ENCODE measurements around the gene KRTAP9-3.
A peak's percentile ranks its signal among the peaks of the same experiment; 100 is the strongest.
"Not testable (repeated sequence)": the region's sequence is repeated elsewhere in the genome, so short reads cannot be mapped to it uniquely, and the experiment has no call there.

The KRTAP9-3 gene, protein sequence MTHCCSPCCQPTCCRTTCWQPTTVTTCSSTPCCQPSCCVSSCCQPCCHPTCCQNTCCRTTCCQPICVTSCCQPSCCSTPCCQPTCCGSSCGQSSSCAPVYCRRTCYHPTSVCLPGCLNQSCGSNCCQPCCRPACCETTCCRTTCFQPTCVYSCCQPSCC

DNA sequence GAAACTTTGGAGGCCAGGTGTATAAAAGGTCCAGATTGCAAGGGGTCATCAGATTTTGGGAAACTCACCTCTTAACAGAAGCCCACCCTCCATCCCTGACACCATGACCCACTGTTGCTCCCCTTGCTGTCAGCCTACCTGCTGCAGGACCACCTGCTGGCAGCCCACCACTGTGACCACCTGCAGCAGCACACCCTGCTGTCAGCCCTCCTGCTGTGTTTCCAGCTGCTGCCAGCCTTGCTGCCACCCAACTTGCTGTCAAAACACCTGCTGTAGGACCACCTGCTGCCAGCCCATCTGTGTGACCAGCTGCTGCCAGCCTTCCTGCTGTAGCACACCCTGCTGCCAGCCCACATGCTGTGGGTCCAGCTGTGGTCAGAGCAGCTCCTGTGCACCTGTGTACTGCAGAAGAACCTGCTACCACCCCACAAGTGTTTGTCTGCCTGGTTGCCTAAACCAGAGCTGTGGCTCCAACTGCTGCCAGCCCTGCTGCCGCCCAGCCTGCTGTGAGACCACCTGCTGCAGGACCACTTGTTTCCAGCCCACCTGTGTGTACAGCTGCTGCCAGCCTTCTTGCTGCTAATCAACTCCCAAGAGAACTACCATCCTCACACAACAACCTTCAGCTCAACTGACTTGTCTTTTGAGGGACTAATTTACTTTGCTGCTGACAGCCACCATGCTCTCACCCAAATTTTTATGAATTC lies at the start of gene KRTAP9-3:
KRTAP9-3 (plus strand) TSS at position 51 of the 707 bp plus-strand sequence; CDS start at position 104, 53 bp downstream.
- not testable (repeated sequence) for DNase-seq

DNA sequence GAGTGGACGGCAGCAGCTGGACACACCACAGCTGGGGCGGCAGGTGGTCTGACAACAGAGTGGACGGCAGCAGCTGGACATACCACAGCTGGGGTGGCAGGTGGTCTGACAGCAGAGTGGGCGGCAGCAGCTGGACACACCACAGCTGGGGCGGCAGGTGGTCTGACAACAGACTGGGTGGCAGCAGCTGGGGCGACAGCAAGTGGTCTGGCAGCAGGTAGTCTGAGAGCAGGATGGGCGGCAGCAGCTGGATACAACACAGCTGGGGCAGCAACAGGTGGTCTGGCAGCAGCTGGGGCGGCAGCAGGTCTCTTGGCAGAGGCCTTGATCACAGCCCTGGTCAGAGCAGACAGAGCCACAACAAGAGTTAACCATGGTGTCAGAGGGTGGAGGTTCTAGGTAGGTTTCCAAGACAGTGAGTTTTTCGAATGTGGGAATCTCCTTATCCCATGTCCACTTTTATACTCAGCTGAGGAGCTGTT lies 47.7 kb upstream of the KRTAP9-3 start, which contains the start of gene KRTAP4-1:
KRTAP4-1 (minus strand) TSS at position 432 of the 482 bp plus-strand sequence; CDS start at position 375, 57 bp downstream.
- no peak for DNase-seq

DNA sequence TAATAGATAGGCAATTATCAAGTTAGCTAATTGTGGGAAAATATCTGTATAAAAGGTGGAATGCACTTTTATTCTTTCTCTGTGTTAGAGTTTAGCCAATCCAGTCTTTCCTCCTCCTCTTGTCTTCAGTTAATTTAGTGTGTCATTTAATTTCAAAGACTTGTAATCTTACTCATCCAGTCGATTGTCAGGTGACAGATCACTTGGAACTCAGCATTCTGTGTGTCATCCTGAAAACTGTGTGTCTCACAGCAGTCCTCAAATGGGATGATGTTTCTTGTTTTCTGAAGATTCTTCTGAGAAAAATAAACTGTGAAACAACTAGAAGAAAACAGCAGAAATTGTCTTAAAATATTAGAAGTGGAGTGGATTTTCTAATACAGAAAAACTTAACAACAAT lies 47.2 kb upstream of the KRTAP9-3 start:
- no peak for DNase-seq

DNA sequence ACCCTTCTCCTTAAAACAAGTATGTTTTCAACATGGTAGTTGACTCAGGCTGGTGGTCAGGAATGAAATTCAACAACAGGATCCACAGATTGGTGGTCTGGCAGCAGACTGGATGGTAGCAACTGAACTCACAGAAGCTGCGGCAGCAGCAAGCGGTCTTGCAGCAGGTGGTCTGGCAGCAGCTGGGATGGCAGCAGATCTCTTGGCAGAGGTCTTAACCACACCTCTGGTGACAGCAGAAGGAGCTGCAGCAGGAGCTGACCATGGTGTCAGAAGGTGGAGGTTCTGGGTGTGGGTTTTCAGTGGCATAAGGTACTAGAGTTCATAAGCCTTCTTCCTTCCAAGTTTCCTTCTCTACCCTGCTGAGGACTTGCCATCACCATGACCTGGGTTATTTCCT lies 45.4 kb upstream of the KRTAP9-3 start:
- no peak for DNase-seq

DNA sequence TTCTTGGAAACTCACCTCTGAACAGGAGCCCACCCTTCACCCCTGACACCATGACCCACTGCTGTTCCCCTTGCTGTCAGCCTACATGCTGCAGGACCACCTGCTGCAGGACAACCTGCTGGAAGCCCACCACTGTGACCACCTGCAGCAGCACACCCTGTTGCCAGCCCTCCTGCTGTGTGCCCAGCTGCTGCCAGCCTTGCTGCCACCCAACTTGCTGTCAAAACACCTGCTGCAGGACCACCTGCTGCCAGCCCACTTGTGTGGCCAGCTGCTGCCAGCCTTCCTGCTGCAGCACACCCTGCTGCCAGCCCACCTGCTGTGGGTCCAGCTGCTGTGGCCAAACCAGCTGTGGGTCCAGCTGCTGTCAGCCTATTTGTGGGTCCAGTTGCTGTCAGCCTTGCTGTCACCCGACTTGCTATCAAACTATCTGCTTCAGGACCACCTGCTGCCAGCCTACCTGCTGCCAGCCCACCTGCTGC lies 42.4 kb upstream of the KRTAP9-3 start, which contains the start of gene KRTAP9-1:
KRTAP9-1 (plus strand) TSS at position 51 of the 482 bp plus-strand sequence; CDS start at position 51, 0 bp downstream.
- DNase-seq: not testable (repeated sequence)

DNA sequence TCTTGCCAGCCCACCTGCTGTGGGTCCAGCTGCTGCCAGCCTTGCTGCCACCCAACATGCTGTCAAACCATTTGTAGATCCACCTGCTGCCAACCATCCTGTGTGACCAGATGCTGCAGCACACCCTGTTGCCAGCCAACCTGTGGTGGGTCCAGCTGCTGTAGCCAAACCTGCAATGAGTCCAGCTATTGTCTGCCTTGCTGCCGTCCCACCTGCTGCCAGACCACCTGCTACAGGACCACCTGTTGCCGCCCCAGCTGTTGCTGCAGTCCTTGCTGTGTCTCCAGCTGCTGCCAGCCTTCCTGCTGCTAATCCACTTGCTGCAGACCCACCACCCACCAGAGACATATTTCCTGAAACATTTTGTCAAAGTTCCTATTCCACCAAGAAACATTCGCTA lies 41.9 kb upstream of the KRTAP9-3 start:
- DNase-seq: no peak

DNA sequence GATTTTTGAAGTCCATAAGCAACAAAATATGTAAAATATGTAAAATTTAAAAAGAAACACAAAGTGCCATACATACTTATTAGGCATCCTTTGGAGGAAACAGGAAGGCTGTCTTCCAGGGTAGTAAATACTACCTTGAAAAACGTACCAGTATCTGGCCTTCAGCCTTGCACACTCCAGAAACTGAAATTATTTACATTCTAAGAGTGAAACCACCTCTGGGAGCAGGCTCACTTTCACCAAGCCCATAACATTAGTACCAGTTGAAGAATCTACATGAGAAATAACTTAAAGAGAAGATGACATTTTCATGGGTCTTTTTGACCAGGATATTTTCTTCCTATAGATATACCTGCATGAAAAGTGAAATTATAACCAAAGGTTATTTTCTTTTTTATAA lies 36.2 kb upstream of the KRTAP9-3 start:
- DNase-seq: no peak

DNA sequence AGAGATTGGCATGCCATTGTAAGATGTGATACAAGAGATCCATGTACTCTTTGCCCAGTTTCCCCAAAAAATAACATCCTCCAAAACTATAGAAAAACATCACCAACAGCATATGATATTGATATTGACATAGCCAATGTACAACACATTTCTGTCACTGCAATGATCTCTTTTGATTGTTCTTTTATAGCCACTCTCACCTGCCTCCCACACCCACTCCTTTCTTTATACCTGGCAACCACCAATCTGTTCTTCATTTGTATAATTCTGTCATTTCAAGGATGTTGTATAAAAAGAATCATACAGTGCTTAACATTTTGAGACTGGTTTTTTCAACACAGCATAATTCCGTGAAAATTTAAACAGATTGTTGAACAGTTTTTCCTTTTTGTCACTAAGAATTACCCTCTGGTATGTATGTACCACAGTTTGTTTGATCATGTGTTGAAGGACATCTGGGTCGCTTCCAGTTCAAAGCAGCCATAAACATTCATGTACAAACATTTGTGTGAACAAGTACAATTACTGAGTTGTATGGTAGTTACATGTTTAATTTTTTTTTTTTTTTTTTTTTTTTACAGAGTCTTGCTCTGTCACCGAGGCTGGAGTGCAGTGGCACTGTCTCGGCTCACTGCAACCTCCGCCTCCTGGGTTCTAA lies 32.7 kb upstream of the KRTAP9-3 start:
- no peak for DNase-seq

DNA sequence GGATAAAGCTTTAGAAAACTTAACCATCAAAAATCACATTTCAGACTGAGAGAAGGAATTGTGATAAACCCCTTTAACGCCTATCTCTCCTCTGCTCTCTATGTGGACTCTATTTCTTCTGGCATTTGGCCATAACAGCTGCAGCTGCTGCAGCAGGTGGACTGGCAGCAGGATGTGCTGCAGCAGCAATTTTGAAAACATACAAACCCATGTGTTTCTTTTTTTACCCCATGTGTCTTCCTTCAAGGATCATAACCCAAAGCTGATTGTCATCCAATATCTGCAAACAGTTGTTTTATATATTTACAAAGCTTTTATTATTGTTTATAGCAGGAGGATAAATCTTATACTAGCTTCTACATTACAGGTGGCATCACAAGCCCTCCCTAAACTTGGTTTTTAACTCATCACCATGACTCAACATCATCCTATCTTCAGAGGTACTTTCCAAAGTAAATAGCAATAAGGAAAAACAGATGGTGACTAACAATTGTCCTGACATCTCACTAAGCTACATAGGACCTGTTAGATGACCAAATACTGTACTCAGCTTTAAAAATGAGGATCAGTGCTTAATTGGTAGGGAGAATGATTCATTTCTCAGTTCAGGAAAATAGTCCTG lies 20.3 kb upstream of the KRTAP9-3 start:
- DNase-seq: peak in 1 of 2 experiments; percentile 30

DNA sequence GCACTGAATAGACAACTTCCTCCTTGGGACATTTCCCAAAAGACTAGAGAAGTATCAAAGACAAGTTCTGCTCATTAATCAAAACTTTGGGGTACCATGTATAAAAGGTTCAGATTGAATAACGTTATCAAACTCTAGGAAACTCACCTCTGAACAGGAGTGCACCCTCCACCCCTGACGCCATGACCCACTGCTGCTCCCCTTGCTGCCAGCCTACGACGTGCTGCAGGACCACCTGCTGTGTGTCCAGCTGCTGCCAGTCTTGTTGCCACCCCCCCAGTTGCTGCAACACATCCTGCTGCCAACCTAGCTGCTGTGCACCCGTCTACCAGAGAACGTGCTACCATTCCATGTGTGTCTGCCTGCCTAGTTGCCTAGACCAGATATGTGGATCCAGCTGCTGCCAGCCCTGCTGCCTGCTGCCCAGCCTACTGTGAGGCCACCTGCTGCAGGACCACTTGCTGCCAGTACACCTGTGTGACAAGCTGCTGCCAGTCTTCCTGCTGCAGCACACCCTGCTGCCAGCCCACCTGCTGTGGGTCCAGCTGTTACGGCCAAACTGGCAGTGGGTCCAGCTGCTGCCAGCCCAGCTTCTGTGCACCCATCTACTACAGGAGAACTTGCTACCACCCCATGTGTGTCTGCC lies 19.6 kb upstream of the KRTAP9-3 start:
- DNase-seq: no peak

DNA sequence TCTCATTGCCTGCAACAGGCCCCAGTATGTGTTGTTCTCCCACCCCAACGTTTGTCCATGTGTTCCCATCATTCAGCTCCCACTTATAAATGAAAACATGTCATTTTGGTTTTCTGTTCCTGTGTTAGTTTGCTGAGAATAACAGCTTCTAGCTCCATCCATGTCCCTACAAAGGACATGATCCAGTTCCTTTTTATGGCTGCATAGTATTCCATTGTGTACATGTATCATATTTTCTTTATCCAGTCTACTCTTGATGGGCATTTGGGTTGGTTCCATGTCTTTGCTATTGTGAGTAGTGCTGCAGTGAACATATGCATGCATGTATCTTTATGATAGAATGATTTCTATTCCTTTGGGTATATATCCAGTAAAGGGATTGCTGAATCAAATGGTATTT lies 16.6 kb upstream of the KRTAP9-3 start:
- DNase-seq: no peak

DNA sequence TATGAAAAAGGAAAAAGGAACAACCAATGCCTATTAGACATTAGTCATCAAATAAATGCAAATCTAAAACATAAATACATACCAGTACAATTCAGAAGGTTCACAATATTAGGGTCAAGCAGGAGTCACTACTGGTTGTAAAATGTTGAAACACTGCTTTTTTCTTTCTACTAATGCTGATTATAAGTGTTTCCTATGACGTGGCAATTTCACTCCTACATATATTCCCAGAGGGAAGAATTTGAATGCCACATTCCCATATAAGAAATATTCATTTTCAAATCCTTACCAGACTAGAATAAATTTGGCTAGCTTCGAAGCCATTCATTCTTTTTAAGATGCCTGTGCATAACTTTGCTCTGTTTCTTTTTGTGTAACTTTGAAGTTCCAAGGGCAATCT lies 8.4 kb upstream of the KRTAP9-3 start:
- DNase-seq: no peak

DNA sequence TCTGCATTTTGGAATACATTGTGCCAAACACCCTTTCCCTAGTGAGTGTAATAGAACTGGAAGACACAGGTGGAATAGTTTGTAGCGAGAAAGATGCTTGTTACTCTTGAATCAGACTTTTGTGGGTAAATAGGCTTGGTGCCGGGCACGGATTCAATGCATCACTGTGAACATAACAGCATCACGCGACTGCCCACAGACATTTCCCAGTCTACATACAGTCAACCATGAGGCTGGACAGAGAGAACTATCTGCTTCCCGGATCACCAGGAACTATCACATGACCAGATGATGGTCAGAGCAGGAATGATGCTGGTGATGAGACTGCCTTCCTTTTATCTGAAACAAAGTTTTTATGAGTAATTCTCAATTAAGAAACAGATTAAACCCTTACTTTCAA lies 6.2 kb upstream of the KRTAP9-3 start:
- DNase-seq: no peak

DNA sequence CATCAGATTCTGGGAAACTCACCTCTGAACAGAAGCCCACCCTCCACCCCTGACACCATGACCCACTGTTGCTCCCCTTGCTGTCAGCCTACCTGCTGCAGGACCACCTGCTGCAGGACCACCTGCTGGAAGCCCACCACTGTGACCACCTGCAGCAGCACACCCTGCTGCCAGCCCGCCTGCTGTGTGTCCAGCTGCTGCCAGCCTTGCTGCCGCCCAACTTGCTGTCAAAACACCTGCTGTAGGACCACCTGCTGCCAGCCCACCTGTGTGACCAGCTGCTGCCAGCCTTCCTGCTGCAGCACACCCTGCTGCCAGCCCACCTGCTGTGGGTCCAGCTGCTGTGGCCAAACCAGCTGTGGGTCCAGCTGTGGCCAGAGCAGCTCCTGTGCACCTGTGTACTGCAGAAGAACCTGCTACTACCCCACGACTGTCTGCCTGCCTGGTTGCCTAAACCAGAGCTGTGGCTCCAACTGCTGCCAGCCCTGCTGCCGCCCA lies 5.6 kb upstream of the KRTAP9-3 start, which contains the start of gene KRTAP9-2:
KRTAP9-2 (plus strand) TSS at position 51 of the 498 bp plus-strand sequence; CDS start at position 58, 7 bp downstream.
- DNase-seq: not testable (repeated sequence)

DNA sequence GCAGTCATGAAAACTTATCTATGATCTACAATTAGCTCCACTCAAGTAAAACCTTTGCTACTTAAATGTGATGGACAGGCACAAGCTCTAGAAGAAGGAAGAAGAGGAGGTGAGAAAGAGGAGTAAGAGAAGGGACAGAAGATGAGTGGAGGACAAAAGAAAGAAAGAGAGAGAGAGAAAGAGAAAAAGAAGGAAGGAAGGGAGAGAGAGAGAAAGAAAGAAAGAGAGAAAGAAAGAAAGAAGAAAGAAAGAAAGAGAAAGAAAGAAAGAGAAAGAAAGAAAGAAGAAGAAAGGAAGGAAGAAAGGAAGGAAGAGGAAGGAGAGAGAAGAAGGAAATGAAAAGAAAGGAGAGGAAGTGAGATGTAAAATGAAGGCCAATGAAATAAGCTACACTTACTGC lies 2.2 kb upstream of the KRTAP9-3 start:
- no peak for DNase-seq

DNA sequence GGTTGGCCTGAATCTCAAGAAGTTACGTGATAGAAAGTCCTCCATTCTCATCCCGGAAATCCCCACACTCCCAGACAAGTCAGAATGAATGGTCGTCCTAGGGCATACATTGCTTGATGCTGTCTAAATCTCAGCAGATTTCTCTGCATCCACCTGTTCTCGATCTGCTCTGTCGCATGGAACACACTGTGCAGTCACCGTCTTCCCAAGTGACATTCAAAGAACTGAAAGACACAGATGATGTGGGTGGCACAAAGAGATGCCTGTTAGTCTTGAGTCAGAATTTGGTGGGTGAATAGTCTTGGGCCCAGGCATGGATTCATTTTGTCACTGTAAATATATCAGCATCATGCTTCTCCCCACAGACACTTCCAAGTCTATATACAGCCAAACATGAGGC lies 518 bp upstream of the KRTAP9-3 start:
- DNase-seq: no peak

DNA sequence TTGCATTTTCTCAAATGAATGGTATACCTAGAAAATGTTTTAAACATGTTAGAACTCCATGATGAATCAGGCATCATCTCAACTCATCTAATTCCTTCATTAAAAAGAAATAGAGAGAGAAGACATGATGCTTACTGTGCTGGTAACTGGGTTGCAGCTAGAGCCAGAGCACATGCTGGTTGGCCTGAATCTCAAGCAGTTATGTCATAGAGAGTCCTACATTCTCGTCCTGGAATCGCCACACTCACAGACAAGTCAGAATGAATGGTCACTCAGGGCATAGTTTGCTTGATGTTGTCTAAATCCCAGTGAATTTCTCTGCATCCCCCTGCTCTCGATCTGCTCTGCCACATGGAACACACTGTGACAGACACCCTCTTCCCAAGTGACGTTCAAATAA lies 4.9 kb downstream of the KRTAP9-3 start:
- not testable (repeated sequence) for DNase-seq

DNA sequence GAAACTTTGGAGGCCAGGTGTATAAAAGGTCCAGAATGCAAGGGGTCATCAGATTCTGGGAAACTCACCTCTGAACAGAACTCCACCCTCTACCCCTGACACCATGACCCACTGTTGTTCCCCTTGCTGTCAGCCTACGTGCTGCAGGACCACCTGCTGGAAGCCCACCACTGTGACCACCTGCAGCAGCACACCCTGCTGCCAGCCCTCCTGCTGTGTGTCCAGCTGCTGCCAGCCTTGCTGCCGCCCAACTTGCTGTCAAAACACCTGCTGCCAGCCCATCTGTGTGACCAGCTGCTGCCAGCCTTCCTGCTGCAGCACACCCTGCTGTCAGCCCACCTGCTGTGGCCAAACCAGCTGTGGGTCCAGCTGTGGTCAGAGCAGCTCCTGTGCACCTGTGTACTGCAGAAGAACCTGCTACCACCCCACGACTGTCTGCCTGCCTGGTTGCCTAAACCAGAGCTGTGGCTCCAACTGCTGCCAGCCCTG lies 5.7 kb downstream of the KRTAP9-3 start, which contains the start of gene KRTAP9-8:
KRTAP9-8 (plus strand) TSS at position 51 of the 489 bp plus-strand sequence; CDS start at position 104, 53 bp downstream.
- not testable (repeated sequence) for DNase-seq

DNA sequence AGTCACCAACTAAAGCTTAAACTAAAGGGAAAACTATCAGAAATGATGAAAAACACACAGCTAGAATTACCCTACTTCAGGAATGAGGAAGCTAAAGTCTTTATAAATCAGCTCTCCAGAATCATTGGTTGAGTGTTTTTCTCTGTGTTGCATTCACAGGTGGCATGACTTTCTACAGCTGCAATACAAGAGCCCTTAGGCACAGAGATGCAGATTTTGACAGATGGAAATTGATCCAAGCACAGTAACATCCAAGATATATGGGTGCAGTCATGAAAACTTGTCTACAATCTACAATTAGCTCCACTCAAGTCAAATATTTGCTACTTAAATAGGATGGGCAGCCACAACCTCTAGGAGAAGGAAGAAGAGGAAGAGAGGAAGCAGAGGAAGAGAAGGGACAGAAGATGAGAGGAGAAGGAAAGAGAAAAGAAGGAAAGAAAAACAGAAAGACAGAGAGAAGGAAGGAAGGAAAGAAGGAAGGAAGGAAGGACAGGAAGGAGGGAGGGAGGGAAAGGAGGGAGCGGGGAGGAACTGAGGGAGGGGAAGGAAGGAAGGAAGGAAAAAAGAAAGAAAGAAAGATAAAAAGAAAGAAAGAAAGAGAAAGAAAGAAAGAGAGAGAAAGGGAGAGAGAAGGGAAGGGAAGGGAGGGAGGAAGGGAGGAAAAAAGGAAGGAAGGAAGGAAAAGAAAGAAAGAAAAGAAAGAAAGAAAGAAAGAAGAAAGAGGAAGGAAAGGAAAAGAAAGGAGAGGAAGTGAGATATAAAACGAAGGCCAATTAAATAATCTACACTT lies 14.9 kb downstream of the KRTAP9-3 start:
- DNase-seq: not testable (repeated sequence)

DNA sequence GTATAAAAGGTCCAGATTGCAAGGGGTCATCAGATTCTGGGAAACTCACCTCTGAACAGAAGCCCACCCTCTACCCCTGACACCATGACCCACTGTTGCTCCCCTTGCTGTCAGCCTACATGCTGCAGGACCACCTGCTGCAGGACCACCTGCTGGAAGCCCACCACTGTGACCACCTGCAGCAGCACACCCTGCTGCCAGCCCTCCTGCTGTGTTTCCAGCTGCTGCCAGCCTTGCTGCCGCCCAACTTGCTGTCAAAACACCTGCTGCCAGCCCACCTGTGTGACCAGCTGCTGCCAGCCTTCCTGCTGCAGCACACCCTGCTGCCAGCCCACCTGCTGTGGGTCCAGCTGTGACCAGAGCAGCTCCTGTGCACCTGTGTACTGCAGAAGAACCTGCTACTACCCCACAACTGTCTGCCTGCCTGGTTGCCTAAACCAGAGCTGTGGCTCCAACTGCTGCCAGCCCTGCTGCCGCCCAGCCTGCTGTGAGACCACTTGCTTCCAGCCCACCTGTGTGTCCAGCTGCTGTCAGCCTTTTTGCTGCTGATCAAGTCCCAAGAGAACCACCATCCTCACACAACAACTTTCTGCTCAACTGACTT lies 17.5 kb downstream of the KRTAP9-3 start, which contains the start of gene KRTAP9-4:
KRTAP9-4 (plus strand) TSS at position 51 of the 604 bp plus-strand sequence; CDS start at position 85, 34 bp downstream.
- DNase-seq: not testable (repeated sequence)

All from NCI-H187 (cell line).